ENCODE measurements around the gene KRTAP4-5.
A peak's percentile ranks its signal among the peaks of the same experiment; 100 is the strongest.
"Not testable (repeated sequence)": the region's sequence is repeated elsewhere in the genome, so short reads cannot be mapped to it uniquely, and the experiment has no call there.

Gene KRTAP4-5

GRCh38 chr17:41145261-41145660 lies 4.4 kb downstream of the KRTAP4-5 start:
- DNase-seq: no peak

- DNase-seq: no peak
Observed at GRCh38 chr17:41144846-41145245, 4.8 kb downstream of the KRTAP4-5 start.

GRCh38 chr17:41141361-41141760 lies 8.3 kb downstream of the KRTAP4-5 start:
- no peak for DNase-seq

GRCh38 chr17:41140360-41141131 lies 9.1 kb downstream of the KRTAP4-5 start, which contains the start of gene KRTAP4-6:
KRTAP4-6 (minus strand) TSS chr17:41140544; CDS start chr17:41140487, 57 bp downstream.
- no peak for DNase-seq

GRCh38 chr17:41139865-41140264 lies 9.8 kb downstream of the KRTAP4-5 start:
- DNase-seq: not testable (repeated sequence)

GRCh38 chr17:41133880-41134735 lies 15.5 kb downstream of the KRTAP4-5 start:
- DNase-seq: no peak

GRCh38 chr17:41131979-41132378 lies 17.6 kb downstream of the KRTAP4-5 start:
- DNase-seq: no peak

- no peak for DNase-seq
Observed at GRCh38 chr17:41127371-41127770, 22.3 kb downstream of the KRTAP4-5 start.

GRCh38 chr17:41126412-41126811 lies 23.2 kb downstream of the KRTAP4-5 start:
- no peak for DNase-seq

GRCh38 chr17:41125064-41125463 lies 24.6 kb downstream of the KRTAP4-5 start:
- no peak for DNase-seq

- DNase-seq: not testable (repeated sequence)
Observed at GRCh38 chr17:41123991-41124371, 25.6 kb downstream of the KRTAP4-5 start, which contains the start of gene KRTAP4-12. KRTAP4-12 (minus strand) TSS chr17:41124182; CDS start chr17:41124122, 60 bp downstream.

- not testable (repeated sequence) for DNase-seq
Observed at GRCh38 chr17:41123292-41123990, 26.2 kb downstream of the KRTAP4-5 start.

- DNase-seq: no peak
Observed at GRCh38 chr17:41121742-41122141, 27.9 kb downstream of the KRTAP4-5 start.

GRCh38 chr17:41119696-41120690 lies 29.6 kb downstream of the KRTAP4-5 start:
- peak; percentile 16 for DNase-seq

GRCh38 chr17:41118721-41119120 lies 30.9 kb downstream of the KRTAP4-5 start:
- DNase-seq: no peak

- not testable (repeated sequence) for DNase-seq
Observed at GRCh38 chr17:41117846-41118386, 31.7 kb downstream of the KRTAP4-5 start, which contains the start of gene KRTAP4-11. KRTAP4-11 (minus strand) TSS chr17:41118373; CDS start chr17:41118315, 58 bp downstream.

- no peak for DNase-seq
Observed at GRCh38 chr17:41116297-41116696, 33.3 kb downstream of the KRTAP4-5 start.

GRCh38 chr17:41111151-41111885 lies 38.3 kb downstream of the KRTAP4-5 start:
- DNase-seq: no peak

- not testable (repeated sequence) for DNase-seq
Observed at GRCh38 chr17:41108728-41109386, 40.8 kb downstream of the KRTAP4-5 start.

- no peak for DNase-seq
Observed at GRCh38 chr17:41107941-41108450, 41.6 kb downstream of the KRTAP4-5 start.
